ENCODE measurements around the gene SORCS3.

- TF ChIP-seq CTCF (IDR thresholded peaks at IDR 0.05), result no peak
- no peak for TF ChIP-seq POLR2AphosphoS5 (IDR thresholded peaks at IDR 0.05; ENCODE audit: low read depth, low read length)
- no peak for TF ChIP-seq REST (IDR thresholded peaks at IDR 0.05; ENCODE audit: insufficient read depth in 1 of 2, low read depth in 2 of 2, low read length in 1 of 2)
- TF ChIP-seq TCF7L2 (IDR thresholded peaks at IDR 0.05; ENCODE audit: low read depth, low read length), result no peak
Measured at GRCh38 chr10:104795411-104795810, 154.3 kb downstream of the SORCS3 start.
